GM21619 (cell line): ENCODE data around the gene ITGAD.

ENCODE experiments used
- ATAC-seq: cut with Tn5 transposase; IDR thresholded peaks from one replicate; pipeline ENCODE4 v1.9.1; 2021; ENCODE audit not compliant: unreplicated experiment

ITGAD gene

DNA sequence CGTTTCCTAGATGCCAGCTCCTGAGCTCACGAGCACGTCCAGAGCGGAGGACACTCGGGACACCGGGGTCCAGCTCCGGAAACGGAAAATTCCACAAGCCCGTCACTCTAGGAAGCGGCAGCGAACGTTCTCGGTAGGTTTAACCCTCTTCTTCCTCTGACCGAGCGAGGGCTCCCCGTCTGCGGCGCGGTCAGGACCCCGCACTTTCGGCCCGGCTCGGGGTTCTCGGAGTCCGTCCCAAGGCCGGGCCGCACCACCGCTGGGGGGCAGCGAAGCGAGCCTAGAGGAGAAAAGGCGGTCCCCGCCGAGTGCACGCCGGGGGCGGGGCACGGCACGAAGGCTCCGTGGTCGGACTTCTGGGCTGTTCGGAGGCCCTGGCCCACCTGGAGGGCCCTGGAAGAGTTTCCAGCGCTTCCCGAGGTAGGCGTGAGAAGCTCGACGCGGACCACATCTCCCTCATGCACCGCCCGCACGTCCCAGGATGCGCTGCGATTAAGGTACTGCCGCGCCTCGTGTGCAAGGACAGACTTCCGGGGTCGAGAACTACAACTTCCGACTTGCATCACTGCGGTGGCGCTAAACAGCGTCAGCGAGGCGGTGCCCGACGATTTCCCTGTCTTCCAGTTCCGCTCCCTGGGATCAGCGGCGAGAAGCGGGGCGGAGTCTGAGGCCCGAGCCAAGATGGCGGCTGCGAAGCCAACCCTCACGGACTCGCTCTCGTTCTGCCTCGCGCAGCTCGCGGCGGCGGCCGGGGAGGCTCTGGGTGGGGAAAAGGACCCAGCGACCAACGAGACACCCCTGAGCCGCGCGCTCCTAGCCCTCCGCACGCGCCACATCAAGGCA lies 65.9 kb downstream of the ITGAD start, which contains the start of gene ARMC5:
ARMC5 (plus strand) TSS at position 658 of the 843 bp plus-strand sequence; CDS start at position 682, 24 bp downstream.
- peak; percentile 65 for ATAC-seq

- peak; percentile 66 for ATAC-seq
Measured at GRCh38 chr16:31459687-31460581, 66.8 kb downstream of the ITGAD start.

DNA sequence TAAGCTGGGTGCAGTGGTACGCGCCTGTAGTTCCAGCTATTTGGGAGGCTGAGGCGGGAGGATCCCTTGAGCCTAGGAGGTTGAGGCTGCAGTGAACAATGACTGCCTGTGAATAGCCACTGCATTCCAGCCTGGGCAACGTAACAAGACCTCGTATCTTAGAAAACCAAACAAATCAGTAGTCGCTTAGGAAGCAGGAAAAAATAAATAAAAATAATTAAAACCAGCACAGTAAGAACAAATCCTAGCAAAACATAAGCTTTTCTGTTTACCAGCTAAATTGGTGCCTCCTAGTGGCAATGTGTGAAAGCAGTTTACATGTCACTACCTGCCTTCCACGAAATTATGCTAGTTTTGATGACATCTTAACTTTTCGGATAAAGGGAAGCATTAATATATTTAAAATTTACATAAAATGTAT lies 67.5 kb downstream of the ITGAD start:
- no peak for ATAC-seq

DNA sequence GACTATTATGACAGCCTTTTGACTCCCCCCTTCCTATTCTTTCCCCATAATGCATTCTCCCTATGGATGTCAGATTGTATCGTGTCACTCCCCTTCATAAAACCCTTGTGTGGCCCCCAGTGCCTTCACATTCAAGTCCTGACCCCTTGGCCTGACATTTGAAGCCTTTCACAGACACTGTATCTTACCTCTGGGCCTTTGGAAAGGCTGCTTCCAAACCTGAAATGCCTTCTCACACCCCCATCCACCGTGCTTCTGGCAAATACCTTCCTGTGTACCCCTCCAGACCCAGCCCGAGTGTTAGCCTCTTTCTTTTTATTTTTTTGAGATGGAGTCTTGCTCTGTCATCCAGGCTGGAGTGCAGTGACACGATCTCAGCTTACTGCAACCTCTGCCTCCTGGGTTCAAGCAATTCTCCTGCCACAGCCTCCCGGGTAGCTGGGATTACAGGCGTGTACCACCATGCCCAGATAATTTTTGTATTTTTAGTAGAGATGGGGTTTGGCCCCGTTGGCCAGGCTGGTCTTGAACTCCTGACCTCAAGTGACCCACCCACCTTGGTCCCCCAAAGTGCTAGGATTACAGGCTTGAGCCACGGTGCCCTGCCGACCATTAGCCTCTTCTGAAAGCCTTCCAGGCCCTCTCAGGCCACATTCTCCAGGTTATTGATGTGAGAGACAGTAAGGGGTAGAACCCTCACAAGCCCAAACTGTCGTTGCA lies 68.2 kb downstream of the ITGAD start:
- no peak for ATAC-seq

DNA sequence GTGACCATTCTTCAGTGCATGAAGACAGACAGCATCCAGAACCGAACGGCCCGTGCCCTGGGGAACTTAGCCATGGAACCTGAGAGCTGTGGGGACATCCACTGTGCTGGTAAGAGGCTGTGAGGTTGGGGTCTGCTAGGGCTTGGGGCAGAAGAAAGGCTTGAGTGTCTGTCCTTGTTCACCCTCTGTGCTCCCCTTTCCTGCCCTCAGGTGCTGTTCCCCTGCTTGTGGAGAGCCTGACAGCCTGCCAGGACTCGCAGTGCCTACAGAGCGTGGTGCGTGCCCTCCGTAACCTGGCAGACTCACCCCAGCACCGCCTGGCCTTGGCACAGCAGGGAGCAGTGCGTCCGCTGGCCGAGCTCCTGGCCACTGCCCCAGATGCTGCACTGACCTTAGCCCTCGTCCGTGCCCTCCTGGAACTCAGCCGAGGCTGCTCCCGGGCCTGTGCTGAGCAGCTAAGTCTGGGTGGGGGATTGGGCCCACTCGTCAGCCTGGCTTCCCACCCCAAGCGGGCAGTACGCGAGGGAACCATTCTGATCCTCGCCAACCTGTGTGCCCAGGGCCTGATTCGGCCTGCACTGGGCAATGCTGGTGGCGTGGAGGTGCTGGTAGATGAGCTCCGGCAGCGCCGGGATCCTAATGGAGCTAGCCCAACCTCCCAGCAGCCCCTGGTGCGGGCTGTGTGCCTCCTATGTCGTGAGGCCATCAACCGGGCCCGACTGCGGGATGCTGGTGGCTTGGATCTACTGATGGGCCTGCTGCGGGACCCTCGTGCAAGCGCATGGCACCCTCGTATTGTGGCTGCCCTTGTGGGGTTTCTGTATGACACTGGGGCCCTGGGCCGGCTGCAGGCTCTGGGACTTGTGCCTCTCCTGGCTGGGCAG lies 69.0 kb downstream of the ITGAD start:
- ATAC-seq: no peak

DNA sequence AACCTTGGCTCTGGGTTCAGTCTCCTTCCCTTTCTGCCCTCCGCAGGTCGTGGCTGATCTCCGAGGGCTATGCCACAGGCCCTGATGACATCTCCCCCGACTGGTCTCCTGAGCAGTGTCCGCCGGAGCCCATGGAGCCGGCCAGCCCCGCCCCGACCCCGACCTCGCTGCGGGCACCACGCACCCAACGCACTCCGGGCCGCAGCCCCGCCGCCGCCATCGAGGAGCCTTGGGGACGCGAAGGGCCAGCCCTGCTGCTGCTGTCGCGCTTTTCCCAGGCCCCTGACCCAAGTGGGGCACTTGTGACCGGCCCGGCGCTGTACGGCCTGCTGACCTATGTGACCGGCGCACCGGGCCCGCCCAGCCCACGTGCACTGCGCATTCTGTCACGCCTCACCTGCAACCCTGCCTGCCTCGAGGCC lies 71.2 kb downstream of the ITGAD start:
- ATAC-seq: no peak

GRCh38 chr16:31464781-31465260 lies 71.7 kb downstream of the ITGAD start:
- no peak for ATAC-seq

GRCh38 chr16:31465788-31466370 lies 72.7 kb downstream of the ITGAD start:
- ATAC-seq: no peak

GRCh38 chr16:31466381-31466841 lies 73.3 kb downstream of the ITGAD start:
- no peak for ATAC-seq

GRCh38 chr16:31467151-31467773 lies 74.1 kb downstream of the ITGAD start:
- ATAC-seq: peak; percentile 85

DNA sequence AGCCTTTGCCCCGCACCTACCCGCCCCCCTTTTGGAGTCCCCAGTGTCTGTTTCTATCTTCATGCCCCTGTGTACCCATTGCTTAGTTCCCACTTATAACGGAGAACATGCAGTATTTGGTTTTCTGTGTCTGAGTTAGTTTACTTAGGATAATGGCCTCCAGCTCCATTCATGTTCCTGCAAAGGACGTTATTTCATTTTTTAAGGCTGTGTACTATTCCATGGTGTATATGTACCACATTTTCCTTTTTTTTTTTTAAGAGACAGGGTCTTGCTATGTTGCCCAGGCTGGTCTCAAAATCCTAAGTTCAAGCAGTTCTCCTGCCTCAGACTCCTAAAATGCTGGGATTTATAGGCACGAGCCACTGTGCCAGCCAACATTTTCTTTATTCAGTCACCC lies 74.7 kb downstream of the ITGAD start:
- no peak for ATAC-seq

GRCh38 chr16:31470615-31471014 lies 77.5 kb downstream of the ITGAD start:
- no peak for ATAC-seq

- ATAC-seq: no peak
Measured at GRCh38 chr16:31471241-31471874, 78.2 kb downstream of the ITGAD start.

DNA sequence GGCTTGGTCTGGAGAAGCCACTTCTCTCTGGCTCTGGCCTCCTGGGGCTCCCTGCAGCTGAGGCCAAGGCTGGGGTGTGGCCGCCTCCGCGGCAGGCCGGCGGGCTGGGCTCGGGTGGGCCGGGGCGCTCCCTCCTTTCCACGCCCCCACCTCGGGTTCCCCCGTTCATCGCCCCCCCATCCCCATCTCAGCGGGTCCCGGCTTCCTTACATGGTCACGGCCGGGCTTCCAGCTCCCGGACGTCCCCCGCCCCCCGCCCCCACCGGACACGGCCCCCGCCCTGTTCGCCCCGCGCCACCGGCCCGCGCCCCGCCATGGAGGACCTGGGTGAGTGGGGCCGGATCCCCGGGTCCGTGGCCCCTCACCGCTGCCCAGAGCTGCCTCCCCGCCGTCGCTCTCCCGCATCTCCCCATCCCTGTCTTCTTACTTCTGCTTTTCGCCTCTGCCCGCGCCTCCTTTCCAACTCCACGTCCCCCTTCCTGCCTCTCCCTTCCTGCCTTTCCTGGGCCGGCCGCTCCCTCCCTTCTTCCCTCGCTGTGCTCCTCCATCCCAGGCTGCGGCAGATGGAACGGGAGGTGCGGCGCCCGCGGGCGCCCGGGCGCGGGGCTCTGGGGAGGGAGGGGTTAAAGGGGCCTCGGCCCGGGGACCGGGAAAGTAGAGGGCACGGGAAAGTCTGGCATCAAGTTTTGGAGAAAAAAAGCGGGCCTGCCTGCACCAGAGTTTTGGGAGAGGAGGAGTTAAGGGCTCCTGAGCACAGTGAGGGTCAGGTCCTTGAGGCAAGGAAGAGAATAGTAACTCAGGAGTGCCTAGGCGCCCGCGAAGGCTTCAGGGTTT lies 79.0 kb downstream of the ITGAD start, which contains the start of gene TGFB1I1:
TGFB1I1 (plus strand) TSS at position 278 of the 834 bp plus-strand sequence; CDS start at position 315, 37 bp downstream.
- no peak for ATAC-seq

DNA sequence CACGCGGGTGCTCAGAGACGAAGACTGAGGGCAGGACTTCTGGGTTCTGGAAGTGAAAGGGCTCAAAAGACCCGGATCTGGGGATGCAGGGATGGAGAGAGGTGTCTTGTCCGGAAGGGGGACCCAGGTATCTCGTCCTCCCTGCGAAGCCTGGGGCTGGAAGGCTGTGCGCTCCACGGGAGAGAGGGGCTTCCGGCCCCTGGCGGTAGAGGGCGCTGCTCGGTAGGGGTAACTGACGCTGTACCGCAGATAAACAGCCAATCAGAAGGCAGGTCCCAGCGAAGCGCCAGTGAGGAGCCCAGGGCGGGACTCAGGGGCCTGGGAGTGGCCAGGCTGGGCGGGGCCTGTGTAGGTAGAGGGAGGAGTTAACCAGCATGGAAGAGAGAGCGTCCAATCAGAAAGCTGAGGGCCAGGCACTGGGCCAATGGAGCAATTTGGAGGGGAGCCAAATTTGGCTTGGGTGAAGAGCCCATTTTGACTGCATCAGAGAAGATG lies 79.6 kb downstream of the ITGAD start:
- no peak for ATAC-seq

DNA sequence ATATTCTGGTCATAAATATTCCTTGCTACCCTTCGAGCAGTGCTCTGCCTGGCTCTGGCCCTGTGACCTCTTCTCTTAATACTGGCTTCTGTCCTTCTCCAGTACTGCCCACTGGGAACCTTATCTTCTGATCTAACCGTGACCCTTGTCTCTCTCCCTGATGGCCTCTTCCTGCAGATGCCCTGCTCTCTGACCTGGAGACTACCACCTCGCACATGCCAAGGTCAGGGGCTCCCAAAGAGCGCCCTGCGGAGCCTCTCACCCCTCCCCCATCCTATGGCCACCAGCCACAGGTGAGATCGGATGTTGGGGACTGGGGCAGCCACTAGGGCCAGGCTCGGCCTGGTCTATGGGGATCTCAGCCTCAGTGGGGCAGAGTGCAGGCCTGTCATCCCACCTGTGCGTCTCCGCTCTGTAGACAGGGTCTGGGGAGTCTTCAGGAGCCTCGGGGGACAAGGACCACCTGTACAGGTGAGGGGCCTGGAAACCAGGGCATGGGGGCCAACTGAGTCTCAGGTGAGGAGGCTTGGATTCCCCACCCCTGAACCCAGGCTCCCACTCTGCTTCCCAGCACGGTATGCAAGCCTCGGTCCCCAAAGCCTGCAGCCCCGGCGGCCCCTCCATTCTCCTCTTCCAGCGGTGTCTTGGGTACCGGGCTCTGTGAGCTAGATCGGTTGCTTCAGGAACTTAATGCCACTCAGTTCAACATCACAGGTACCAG lies 80.3 kb downstream of the ITGAD start:
- no peak for ATAC-seq
